ENCODE results near the gene SUMO3. TPM values are rescaled to one million over a fixed set of nuclear protein-coding genes. Genes with fewer than 3 reads are reported as not detected.

SUMO3 gene
- total RNA-seq, 1 donor from 2014 or later: 90.0 TPM

GRCh38 chr21:44847261-44848056 is 29.6 kb upstream of the SUMO3 start:
- intact Hi-C loops (cut with micrococcal nuclease): loop anchor here (2.0 kb wide), 1 partner anchor 47 kb away; the partner anchor contains the start of gene UBE2G2

- intact Hi-C loops (cut with micrococcal nuclease): loop anchor here (1.0 to 2.0 kb wide), 2 partner anchors 29 to 46 kb away; partner anchors contain the start of gene UBE2G2
Observed at GRCh38 chr21:44846485-44847260, 28.8 kb upstream of the SUMO3 start.

- intact Hi-C loops (cut with micrococcal nuclease): loop anchor here (1.0 to 2.0 kb wide), 2 partner anchors 29 to 45 kb away; partner anchors contain the start of gene UBE2G2
Observed at GRCh38 chr21:44846224-44846484, 28.3 kb upstream of the SUMO3 start.

GRCh38 chr21:44845418-44846223 is 27.8 kb upstream of the SUMO3 start:
- intact Hi-C loops (cut with micrococcal nuclease): loop anchor here (1.0 to 2.0 kb wide), 3 partner anchors 27 to 45 kb away; partner anchors contain the start of genes SUMO3 and UBE2G2

GRCh38 chr21:44844256-44844655 is 26.4 kb upstream of the SUMO3 start:
- intact Hi-C loops (cut with micrococcal nuclease): no loop called here

- intact Hi-C loops (cut with micrococcal nuclease): no loop called here
Observed at GRCh38 chr21:44842721-44843445, 25.0 kb upstream of the SUMO3 start.

GRCh38 chr21:44842087-44842486 is 24.2 kb upstream of the SUMO3 start:
- intact Hi-C loops (cut with micrococcal nuclease): no loop called here

GRCh38 chr21:44840771-44841170 is 22.9 kb upstream of the SUMO3 start:
- intact Hi-C loops (cut with micrococcal nuclease): no loop called here

- intact Hi-C loops (cut with micrococcal nuclease): no loop called here
Observed at GRCh38 chr21:44838951-44839350, 21.1 kb upstream of the SUMO3 start.

GRCh38 chr21:44838039-44838895 is 20.4 kb upstream of the SUMO3 start:
- intact Hi-C loops (cut with micrococcal nuclease): no loop called here

- intact Hi-C loops (cut with micrococcal nuclease): no loop called here
Observed at GRCh38 chr21:44837537-44837936, 19.7 kb upstream of the SUMO3 start.

- intact Hi-C loops (cut with micrococcal nuclease): no loop called here
Observed at GRCh38 chr21:44836666-44837471, 19.0 kb upstream of the SUMO3 start.

- intact Hi-C loops (cut with micrococcal nuclease): no loop called here
Observed at GRCh38 chr21:44836349-44836665, 18.4 kb upstream of the SUMO3 start.

GRCh38 chr21:44835647-44835973 is 17.7 kb upstream of the SUMO3 start:
- intact Hi-C loops (cut with micrococcal nuclease): no loop called here

GRCh38 chr21:44834951-44835646 is 17.2 kb upstream of the SUMO3 start:
- intact Hi-C loops (cut with micrococcal nuclease): no loop called here

- intact Hi-C loops (cut with micrococcal nuclease): no loop called here
Observed at GRCh38 chr21:44834231-44834950, 16.5 kb upstream of the SUMO3 start.

- intact Hi-C loops (cut with micrococcal nuclease): no loop called here
Observed at GRCh38 chr21:44833663-44834062, 15.8 kb upstream of the SUMO3 start.

Measured in T-helper 1 cell treated with Interleukin-12 subunit alpha and Interleukin-12 subunit beta and Interleukin-4 antibody, amounts not matched to agents 30 ng/mL and 1 ng/mL, for 36 hours (primary cell).